RWPE2 (cell line): Measurements from ENCODE around the gene AMD1.
"Not testable (repeated sequence)": the region's sequence is repeated elsewhere in the genome, so short reads cannot be mapped to it uniquely, and the experiment has no call there.

Source experiments
- ATAC-seq: fragments of 200-7000 bp; cut with Tn5 transposase; 3 replicates; pipeline ENCODE4 v1.9.1; 2021; ENCODE audit warnings: low read depth
- DNase-seq: peaks from one replicate; pipeline ENCODE4 v3.0.0-alpha.2; 2020; ENCODE audit warnings: low spot score
- H3K27ac ChIP-seq: fragments of 450-650 bp; 2 replicates; pipeline ENCODE4 v1.5.1; 2017; ENCODE audit warnings: mild to moderate bottlenecking; ENCODE audit not compliant: poor library complexity, severe bottlenecking
- H3K27me3 ChIP-seq: fragments of 250-450 bp; sonication (Bioruptor Pico); 2 replicates; pipeline ENCODE4 v1.5.1; 2021; ENCODE audit warnings: mild to moderate bottlenecking, moderate library complexity; ENCODE audit not compliant: insufficient read depth, poor library complexity, severe bottlenecking
- H3K36me3 ChIP-seq: fragments of 250-450 bp; sonication (Bioruptor Pico); 2 replicates; pipeline ENCODE4 v1.5.1; 2020; ENCODE audit warnings: low read depth, mild to moderate bottlenecking, moderate library complexity
- H3K4me1 ChIP-seq: fragments of 250-450 bp; sonication (Bioruptor Pico); 2 replicates; pipeline ENCODE4 v1.5.1; 2021; ENCODE audit warnings: mild to moderate bottlenecking, moderate library complexity; ENCODE audit not compliant: insufficient read depth, poor library complexity, severe bottlenecking
- H3K4me3 ChIP-seq: fragments of 250-450 bp; sonication (Bioruptor Pico); 2 replicates; pipeline ENCODE4 v1.5.1; 2021; ENCODE audit warnings: mild to moderate bottlenecking, moderate library complexity; ENCODE audit not compliant: severe bottlenecking
- H3K9me3 ChIP-seq: fragments of 250-450 bp; sonication (Bioruptor Pico); 2 replicates; pipeline ENCODE4 v1.5.1; 2021; ENCODE audit warnings: mild to moderate bottlenecking, moderate library complexity; ENCODE audit not compliant: severe bottlenecking
- CTCF ChIP-seq: fragments of 450-650 bp; IDR thresholded peaks from one replicate; pipeline ENCODE4 v1.5.1; 2017; ENCODE audit warnings: mild to moderate bottlenecking, moderate library complexity; ENCODE audit not compliant: poor library complexity, severe bottlenecking

AMD1 gene

GRCh38 chr6:110833831-110834230 is 40.8 kb upstream of the AMD1 start:
- H3K9me3 ChIP-seq = no peaks in the 10 kb centered on the region
- no peaks in the 10 kb centered on the region for H3K36me3 ChIP-seq
- no peaks in the 10 kb centered on the region for H3K4me1 ChIP-seq
- H3K27me3 ChIP-seq = no peaks in the 10 kb centered on the region
- no peak for ATAC-seq
- TF ChIP-seq CTCF = no peak
- no peak for DNase-seq
- no peak overlapping the region for H3K27ac ChIP-seq
- H3K4me3 ChIP-seq = no peak overlapping the region

- DNase-seq, H3K9me3 ChIP-seq, H3K27me3 ChIP-seq, H3K4me1 ChIP-seq, ATAC-seq, H3K4me3 ChIP-seq, H3K27ac ChIP-seq, H3K36me3 ChIP-seq: not testable (repeated sequence)
Measured at GRCh38 chr6:110835751-110836150, 38.8 kb upstream of the AMD1 start.

GRCh38 chr6:110841266-110841665 is 33.3 kb upstream of the AMD1 start:
- Histone ChIP-seq H3K4me1 (peaks cover 7% of the 10 kb centered on the region), H3K9me3 (no peaks in the 10 kb centered on the region), H3K27me3 (no peaks in the 10 kb centered on the region), H3K4me3 (no peak overlapping the region), H3K27ac (no peak overlapping the region), H3K36me3 (no peaks in the 10 kb centered on the region)
- DNase-seq (no peak), ATAC-seq (no peak)
- no peak for TF ChIP-seq CTCF

GRCh38 chr6:110849781-110850180 is 24.8 kb upstream of the AMD1 start:
- DNase-seq = no peak
- Histone ChIP-seq H3K27ac (no peak overlapping the region), H3K36me3 (no peaks in the 10 kb centered on the region), H3K9me3 (no peaks in the 10 kb centered on the region), H3K4me1 (peaks cover 5% of the 10 kb centered on the region), H3K27me3 (no peaks in the 10 kb centered on the region), H3K4me3 (no peak overlapping the region)
- TF ChIP-seq CTCF = no peak
- no peak for ATAC-seq

GRCh38 chr6:110852773-110853172 is 21.8 kb upstream of the AMD1 start:
- Histone ChIP-seq H3K27ac (no peak overlapping the region), H3K36me3 (no peaks in the 10 kb centered on the region), H3K27me3 (no peaks in the 10 kb centered on the region), H3K9me3 (no peaks in the 10 kb centered on the region), H3K4me1 (peaks cover 5% of the 10 kb centered on the region), H3K4me3 (no peak overlapping the region)
- ATAC-seq (no peak), DNase-seq (no peak)
- no peak for TF ChIP-seq CTCF
